ENCODE measurements around the gene DNAH17.

- TF ChIP-seq TCF7L2 (IDR thresholded peaks at IDR 0.05; ENCODE audit: borderline replicate concordance, low read depth, low read length) (no peak), CTCF (tag by site-specific recombination; IDR thresholded peaks at IDR 0.05) (no peak), PBX3 (CRISPR knock-in tag; IDR thresholded peaks at IDR 0.05) (no peak), ZNF785 (tag by site-specific recombination; IDR thresholded peaks at IDR 0.05) (no peak), ZNF239 (tag by site-specific recombination; IDR thresholded peaks at IDR 0.05) (no peak), ZBTB11 (tag by site-specific recombination; conservative IDR thresholded peaks at IDR 0.05; ENCODE audit: low read depth) (no peak)
Observed at GRCh38 chr17:78472035-78472905, 104.9 kb downstream of the DNAH17 start.

Data from HEK293 (cell line).